ENCODE measurements around the gene ASPSCR1. TPM values are rescaled to one million over a fixed set of nuclear protein-coding genes. Genes with fewer than 3 reads are reported as not detected.

The ASPSCR1 gene
- total and polyA plus RNA-seq, 2 of the 13 experiments (the other 11 are each of a cell fraction or from before 2014, with no cell fraction given): 274 to 314 TPM

DNA sequence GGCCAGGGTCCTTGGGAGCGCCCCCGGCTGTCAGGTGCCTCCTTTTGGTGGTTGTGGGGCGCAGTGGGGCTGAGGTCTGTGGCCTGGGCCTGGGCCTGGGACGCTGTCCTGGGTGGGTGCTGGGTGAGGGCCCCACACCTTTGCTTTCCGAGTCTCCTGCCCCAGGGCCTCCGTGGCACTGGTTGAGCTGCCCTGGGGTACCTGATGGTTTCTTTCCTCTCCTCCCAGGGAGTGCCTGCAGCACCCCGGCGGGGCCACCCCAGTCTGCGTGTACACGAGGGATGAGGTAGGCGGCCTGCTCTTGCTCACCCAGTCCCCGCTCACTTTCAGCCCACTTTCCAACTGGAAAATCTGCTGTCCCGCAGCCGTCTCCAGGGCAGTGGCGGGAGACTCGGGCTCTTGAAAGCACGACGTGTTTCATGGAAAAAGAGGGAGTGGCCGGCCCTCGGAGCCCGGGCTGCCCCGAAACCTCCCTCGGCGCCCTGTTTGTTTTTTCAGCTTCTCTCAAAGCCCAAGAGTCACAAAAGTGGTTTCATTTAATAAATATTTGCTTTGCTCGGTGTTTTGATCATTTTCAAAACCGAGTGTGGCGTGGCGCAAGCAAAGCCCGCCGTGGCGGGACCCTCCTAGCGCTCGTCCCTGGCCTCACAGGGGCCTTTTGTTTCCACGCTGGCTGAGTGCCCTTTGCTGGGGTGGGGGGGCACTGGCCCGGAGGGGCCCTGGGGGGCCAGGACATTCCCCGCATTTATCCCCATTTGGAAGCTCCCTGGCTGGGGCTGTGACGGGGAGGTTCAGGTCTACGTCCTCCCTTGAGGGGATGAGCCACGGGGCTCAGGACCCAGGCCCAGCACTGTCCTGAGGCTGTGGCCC lies 17.4 kb downstream of the ASPSCR1 start (continued):
- TF ChIP-seq ZNF790 (CRISPR knock-in tag; IDR thresholded peaks at IDR 0.05; ENCODE audit: borderline replicate concordance) (no peak), MZF1 (CRISPR knock-in tag; IDR thresholded peaks at IDR 0.05; ENCODE audit: borderline replicate concordance) (no peak), ZFP36 (IDR thresholded peaks at IDR 0.05; ENCODE audit: borderline replicate concordance, low read depth, low read length, partially characterized antibody) (no peak), NR2C2 (CRISPR knock-in tag; IDR thresholded peaks at IDR 0.05; ENCODE audit: borderline replicate concordance) (no peak), ZNF572 (CRISPR knock-in tag; IDR thresholded peaks at IDR 0.05) (0 out of 2 replicates have a peak, but pooled peaks have one; percentile 12), ZNF879 (CRISPR knock-in tag; IDR thresholded peaks at IDR 0.05) (0 out of 2 replicates have a peak, but pooled peaks have one; percentile 33), RARA (CRISPR knock-in tag; IDR thresholded peaks at IDR 0.05) (peak; percentile 76), HOXD1 (CRISPR knock-in tag; IDR thresholded peaks at IDR 0.05) (peak; percentile 9; the same call in 1 of the 2 replicates), NPAS2 (CRISPR knock-in tag; IDR thresholded peaks at IDR 0.05; ENCODE audit: borderline replicate concordance) (no peak), ZFP90 (CRISPR knock-in tag; IDR thresholded peaks at IDR 0.05; ENCODE audit: borderline replicate concordance) (peak; percentile 61), KDM4B (CRISPR knock-in tag; IDR thresholded peaks at IDR 0.05) (peak; percentile 11; the same call in 1 of the 2 replicates), ZNF747 (CRISPR knock-in tag; IDR thresholded peaks at IDR 0.05; ENCODE audit: borderline replicate concordance) (no peak; the same call in 1 of the 2 replicates), NFKB2 (CRISPR knock-in tag; IDR thresholded peaks at IDR 0.05; ENCODE audit: borderline replicate concordance) (peak; percentile 26; the same call in 1 of the 2 replicates), ZNF816 (CRISPR knock-in tag; IDR thresholded peaks at IDR 0.05; ENCODE audit: borderline replicate concordance) (peak; percentile 57), STAG1 (CRISPR knock-in tag; IDR thresholded peaks at IDR 0.05) (peak; percentile 10; the same call in 1 of the 2 replicates), KLF15 (CRISPR knock-in tag; IDR thresholded peaks at IDR 0.05; ENCODE audit: borderline replicate concordance) (0 out of 2 replicates have a peak, but pooled peaks have one; percentile 68), ZSCAN30 (CRISPR knock-in tag; IDR thresholded peaks at IDR 0.05) (peak; percentile 21; the same call in 1 of the 2 replicates), MXD4 (CRISPR knock-in tag; IDR thresholded peaks at IDR 0.05) (peak; percentile 2; the same call in 1 of the 2 replicates), HES4 (CRISPR knock-in tag; IDR thresholded peaks at IDR 0.05; ENCODE audit: borderline replicate concordance) (no peak), BRCA1 (CRISPR knock-in tag; IDR thresholded peaks at IDR 0.05) (peak; percentile 26; the same call in 1 of the 2 replicates), ZNF746 (CRISPR knock-in tag; IDR thresholded peaks at IDR 0.05) (peak; percentile 96), MAZ (IDR thresholded peaks at IDR 0.05; ENCODE audit: borderline replicate concordance, low read depth, low read length) (peak; percentile 75; the same call in 1 of the 2 replicates), MAZ (CRISPR knock-in tag; IDR thresholded peaks at IDR 0.05; ENCODE audit: low read depth) (no peak; the same call in none of the 2 replicates)
- TF ChIP-seq, protein P1, sequence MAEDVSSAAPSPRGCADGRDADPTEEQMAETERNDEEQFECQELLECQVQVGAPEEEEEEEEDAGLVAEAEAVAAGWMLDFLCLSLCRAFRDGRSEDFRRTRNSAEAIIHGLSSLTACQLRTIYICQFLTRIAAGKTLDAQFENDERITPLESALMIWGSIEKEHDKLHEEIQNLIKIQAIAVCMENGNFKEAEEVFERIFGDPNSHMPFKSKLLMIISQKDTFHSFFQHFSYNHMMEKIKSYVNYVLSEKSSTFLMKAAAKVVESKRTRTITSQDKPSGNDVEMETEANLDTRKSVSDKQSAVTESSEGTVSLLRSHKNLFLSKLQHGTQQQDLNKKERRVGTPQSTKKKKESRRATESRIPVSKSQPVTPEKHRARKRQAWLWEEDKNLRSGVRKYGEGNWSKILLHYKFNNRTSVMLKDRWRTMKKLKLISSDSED (CRISPR knock-in tag; IDR thresholded peaks at IDR 0.05): peak; percentile 83; the same call in 1 of the 2 replicates
- TF ChIP-seq, protein P2, sequence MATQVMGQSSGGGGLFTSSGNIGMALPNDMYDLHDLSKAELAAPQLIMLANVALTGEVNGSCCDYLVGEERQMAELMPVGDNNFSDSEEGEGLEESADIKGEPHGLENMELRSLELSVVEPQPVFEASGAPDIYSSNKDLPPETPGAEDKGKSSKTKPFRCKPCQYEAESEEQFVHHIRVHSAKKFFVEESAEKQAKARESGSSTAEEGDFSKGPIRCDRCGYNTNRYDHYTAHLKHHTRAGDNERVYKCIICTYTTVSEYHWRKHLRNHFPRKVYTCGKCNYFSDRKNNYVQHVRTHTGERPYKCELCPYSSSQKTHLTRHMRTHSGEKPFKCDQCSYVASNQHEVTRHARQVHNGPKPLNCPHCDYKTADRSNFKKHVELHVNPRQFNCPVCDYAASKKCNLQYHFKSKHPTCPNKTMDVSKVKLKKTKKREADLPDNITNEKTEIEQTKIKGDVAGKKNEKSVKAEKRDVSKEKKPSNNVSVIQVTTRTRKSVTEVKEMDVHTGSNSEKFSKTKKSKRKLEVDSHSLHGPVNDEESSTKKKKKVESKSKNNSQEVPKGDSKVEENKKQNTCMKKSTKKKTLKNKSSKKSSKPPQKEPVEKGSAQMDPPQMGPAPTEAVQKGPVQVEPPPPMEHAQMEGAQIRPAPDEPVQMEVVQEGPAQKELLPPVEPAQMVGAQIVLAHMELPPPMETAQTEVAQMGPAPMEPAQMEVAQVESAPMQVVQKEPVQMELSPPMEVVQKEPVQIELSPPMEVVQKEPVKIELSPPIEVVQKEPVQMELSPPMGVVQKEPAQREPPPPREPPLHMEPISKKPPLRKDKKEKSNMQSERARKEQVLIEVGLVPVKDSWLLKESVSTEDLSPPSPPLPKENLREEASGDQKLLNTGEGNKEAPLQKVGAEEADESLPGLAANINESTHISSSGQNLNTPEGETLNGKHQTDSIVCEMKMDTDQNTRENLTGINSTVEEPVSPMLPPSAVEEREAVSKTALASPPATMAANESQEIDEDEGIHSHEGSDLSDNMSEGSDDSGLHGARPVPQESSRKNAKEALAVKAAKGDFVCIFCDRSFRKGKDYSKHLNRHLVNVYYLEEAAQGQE (IDR thresholded peaks at IDR 0.05; ENCODE audit: borderline replicate concordance in 1 of 2, low read depth in 1 of 2, low read length in 2 of 2): peak in 1 of 2 experiments; percentile 52; a peak in 2 of 4 replicates
